GM10266 (cell line): ENCODE measurements around the gene SDCCAG8.

Experiments
- DNase-seq: peaks from one replicate; pipeline ENCODE4 v3.0.0; 2012; ENCODE audit errors: extremely low spot score
- TF ChIP-seq, protein P1 (sequence below): IDR thresholded peaks from 2 replicates; pipeline ENCODE4 v1.5.1; 2012; ENCODE audit warnings: mild to moderate bottlenecking, low read depth; ENCODE audit not compliant: control insufficient read depth, insufficient read depth; ENCODE audit errors: missing control alignments

The SDCCAG8 gene

DNA sequence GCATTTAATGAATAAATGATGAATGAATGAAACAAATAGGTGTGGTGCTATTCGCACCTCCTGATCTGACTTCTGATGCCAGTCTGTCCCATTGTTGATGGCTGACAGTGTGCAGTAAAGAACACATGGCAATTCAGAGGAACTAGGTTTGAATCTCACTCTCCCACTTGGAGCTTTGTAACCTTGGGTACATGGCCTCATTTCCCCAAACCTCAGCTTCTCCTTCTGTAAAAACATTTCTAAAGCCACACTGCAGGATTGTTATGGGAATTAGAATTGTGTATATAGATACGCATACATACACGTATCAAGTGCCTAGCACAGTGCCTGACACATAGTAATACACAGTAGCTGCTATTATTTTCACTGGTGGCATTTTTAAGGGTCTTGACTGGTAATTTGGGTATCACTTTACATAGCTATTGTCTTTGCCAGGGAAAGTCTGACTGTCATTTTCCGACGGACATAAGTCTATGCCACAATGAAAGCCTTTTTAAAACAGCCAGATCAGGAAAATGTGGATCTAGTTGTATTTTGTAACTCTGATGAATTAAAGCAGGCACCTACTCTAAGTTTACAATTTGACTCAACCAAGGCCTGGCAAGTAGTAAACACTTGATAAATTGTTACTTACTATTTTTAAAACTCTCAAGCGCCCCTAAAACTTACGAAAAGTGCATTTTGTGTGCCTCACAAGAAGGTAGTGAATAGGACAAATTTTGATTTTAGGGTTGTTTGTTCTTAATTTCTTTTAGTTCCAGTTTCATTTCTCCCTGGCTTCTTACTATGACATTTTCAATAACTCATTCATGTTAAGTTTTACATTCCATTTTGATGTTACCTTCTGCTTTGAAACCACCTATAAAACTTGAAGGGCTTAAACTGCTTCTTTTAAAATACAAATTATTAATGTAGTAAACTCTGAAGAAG lies 164.4 kb downstream of the SDCCAG8 start:
- no peak for DNase-seq
- TF ChIP-seq, protein P1, sequence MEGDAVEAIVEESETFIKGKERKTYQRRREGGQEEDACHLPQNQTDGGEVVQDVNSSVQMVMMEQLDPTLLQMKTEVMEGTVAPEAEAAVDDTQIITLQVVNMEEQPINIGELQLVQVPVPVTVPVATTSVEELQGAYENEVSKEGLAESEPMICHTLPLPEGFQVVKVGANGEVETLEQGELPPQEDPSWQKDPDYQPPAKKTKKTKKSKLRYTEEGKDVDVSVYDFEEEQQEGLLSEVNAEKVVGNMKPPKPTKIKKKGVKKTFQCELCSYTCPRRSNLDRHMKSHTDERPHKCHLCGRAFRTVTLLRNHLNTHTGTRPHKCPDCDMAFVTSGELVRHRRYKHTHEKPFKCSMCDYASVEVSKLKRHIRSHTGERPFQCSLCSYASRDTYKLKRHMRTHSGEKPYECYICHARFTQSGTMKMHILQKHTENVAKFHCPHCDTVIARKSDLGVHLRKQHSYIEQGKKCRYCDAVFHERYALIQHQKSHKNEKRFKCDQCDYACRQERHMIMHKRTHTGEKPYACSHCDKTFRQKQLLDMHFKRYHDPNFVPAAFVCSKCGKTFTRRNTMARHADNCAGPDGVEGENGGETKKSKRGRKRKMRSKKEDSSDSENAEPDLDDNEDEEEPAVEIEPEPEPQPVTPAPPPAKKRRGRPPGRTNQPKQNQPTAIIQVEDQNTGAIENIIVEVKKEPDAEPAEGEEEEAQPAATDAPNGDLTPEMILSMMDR, result no peak

DNA sequence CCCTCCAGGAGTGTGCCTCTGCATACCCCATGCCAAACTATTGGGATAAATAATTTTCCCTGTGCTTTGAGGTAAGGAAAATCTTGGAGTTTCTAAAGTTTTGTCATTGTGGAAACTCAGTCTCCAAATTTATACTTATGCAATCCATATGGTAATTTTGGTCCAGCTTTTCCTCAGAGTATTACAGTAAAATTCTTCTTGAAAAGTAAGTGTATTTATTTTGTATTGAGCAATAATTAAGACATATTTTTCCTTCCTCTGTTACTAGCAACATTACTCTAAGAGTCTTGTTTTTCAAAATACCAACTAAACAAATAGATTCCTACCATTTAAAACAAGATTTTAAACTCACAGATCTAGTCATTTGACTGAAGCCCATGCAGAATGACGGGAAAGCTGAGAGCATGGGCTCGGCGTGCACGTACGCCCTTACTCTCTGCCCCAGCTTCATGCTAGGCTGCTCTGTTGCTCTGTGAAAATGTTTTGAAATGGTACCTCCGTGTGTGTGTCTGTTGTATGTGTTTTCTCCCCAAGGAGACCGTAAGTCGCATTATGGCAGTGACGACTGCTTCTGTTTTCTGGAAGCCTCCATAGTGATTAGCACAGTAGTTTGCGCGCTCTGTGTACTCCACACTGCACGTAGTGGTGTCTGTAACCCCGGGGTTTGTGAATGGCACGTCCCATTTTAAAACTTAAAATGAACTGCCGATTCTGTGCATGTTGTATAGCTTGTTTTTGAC lies 165.3 kb downstream of the SDCCAG8 start:
- TF ChIP-seq, protein P1, result no peak
- DNase-seq, result no peak

DNA sequence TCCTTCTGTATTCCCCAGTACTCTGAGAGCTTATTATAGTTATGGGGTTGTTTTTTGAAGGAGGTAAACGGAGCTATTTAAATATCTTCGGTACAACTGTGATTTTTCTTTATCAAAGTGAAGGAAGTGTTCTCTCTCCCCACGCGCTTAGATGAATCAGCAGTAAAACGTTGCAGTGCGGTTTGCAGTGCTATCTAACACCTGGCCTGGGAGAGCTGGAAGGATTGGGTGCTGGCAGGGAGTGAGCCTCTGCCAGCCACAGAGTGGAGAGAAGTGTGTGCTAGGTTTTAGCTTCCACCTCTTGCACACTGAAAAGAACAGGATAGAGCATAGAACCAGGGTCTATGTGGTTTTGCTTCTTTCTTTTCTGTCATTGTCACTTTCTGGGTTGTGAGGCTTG lies 165.9 kb downstream of the SDCCAG8 start:
- DNase-seq, result peak; percentile 16
- TF ChIP-seq, protein P1, result no peak

DNA sequence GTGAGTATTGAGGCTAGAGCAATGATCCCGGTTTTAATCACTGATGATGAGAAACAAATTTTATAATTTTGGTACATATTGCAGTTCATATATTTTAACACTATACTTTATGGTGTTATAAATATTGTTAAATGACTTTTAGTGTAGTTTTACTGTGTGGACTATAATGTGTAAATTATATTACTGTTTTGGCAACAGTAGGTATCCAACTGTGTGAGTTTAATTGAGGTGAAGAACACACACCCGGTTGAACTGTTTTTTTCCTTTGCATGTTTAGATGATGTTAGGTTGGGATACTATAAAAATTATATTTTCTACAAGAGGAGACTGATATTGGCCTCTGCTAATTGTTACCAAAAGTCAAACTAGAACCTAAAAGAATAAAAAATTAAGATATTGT lies 166.5 kb downstream of the SDCCAG8 start:
- DNase-seq, result no peak
- TF ChIP-seq, protein P1, result no peak

DNA sequence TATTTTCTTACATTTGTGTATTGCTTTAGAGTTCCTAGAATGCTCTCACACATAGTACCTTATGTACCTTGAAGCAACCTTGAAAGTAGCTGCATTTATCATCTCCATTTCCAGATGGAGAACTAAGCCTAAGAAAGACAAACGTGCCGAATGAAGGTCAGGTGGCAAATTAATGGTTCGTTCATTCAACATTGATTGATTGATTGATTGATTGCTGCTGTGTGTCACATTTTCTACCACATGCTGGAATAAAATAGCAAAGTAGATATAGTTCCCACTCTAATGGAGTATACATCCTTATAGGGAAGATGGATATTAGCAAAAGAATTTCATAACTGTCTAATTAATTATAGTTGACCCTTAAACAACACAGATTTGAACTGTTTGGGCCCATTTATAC lies 172.2 kb downstream of the SDCCAG8 start:
- TF ChIP-seq, protein P1, result no peak
- no peak for DNase-seq

DNA sequence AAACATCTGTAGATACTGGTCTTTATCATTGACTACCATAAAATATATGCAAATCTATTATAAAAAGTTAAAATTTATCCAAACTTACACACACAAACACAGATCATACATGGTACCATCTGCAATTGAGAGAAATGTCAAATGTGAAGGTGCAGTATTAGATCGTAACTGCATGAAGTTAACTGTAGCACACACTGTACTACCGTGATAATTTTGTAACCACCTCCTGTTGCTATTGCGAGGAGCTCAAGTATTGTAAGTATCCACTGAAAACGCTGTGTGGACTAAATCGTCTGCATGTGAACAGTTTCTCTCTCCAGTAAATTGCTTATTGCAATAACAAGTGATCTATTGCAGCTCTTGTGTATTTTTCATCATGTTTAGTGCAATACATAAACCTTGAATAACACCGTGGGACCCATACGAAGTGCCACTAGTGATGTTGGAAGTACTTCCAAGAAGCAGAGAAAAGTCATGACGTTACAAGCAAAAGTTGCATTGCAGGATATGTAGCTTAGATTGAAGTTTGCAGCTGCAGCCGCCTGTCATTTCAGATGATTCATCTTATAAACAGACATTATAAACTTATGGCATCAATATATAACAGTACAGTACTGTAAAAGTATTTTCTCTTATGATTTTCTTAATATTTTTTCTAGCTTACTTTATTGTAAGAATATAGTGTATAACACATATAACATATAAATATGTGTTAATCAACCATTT lies 172.9 kb downstream of the SDCCAG8 start:
- no peak for DNase-seq
- TF ChIP-seq, protein P1, result no peak
